GM12874 (cell line): Measurements from ENCODE around the gene MAP3K20.

Experiments
- TF ChIP-seq, protein P1 (sequence below): IDR thresholded peaks from 2 replicates; pipeline ENCODE4 v1.5.1; 2011; ENCODE audit warnings: low read depth, mild to moderate bottlenecking, control low read depth, low read length, moderate library complexity; ENCODE audit not compliant: insufficient read depth

The MAP3K20 gene

DNA sequence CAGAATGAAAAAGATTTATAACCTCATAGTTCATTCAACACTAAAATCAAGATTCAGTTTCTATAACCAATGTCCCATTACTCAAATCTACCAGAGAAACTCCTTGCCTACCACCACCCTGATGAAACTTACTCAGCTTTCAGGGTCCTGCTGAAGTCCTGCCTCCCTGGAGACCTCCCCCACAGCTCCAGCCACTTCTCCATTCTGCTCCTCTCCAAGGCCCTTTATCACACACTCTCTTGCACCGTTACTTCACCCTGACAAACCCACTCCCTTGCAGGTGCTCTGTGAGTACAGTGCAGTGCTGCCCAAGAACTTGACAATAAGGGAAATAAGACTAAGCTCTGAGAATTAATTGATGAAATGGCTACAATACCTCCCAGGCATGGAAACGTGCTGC lies 195.5 kb downstream of the MAP3K20 start:
- TF ChIP-seq, protein P1, sequence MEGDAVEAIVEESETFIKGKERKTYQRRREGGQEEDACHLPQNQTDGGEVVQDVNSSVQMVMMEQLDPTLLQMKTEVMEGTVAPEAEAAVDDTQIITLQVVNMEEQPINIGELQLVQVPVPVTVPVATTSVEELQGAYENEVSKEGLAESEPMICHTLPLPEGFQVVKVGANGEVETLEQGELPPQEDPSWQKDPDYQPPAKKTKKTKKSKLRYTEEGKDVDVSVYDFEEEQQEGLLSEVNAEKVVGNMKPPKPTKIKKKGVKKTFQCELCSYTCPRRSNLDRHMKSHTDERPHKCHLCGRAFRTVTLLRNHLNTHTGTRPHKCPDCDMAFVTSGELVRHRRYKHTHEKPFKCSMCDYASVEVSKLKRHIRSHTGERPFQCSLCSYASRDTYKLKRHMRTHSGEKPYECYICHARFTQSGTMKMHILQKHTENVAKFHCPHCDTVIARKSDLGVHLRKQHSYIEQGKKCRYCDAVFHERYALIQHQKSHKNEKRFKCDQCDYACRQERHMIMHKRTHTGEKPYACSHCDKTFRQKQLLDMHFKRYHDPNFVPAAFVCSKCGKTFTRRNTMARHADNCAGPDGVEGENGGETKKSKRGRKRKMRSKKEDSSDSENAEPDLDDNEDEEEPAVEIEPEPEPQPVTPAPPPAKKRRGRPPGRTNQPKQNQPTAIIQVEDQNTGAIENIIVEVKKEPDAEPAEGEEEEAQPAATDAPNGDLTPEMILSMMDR, result no peak

DNA sequence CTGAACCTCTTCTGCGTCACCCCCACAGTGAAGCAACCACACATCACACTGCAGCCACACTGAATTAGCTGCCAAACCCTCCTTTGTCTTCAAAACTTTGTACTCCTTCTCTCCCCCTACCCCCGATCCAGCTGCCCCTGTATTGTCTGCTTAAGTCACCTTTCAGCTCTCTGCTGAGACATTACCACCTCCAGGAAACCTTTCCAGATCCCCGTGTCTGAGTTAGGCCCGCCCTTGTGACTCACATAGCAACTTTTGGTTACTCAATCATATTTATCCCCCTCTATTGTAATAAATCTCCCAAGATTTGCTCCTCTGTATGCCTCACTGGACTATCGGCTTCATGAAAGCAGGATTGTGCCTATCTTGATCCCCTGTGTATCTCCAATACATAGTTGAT lies 196.2 kb downstream of the MAP3K20 start:
- TF ChIP-seq, protein P1, result no peak

DNA sequence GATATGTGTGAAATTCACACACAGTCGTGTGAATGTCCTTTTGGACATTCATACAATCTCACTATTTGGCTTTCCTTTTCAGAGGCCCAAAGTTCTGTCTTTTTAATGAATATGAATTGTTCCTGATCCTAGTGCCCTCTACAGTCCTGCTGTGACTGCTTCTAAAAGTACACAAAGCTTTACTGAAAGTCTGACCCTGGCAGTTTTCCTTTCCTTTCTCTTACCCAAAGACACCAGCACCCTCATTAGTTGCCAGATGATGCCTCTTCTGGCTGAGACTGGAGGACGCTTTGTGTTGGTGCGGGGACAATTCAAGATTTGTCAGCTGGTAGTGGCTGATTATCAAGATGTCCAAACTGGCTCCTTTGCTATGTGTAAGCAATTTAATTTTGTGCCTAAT lies 197.2 kb downstream of the MAP3K20 start:
- TF ChIP-seq, protein P1, result no peak

DNA sequence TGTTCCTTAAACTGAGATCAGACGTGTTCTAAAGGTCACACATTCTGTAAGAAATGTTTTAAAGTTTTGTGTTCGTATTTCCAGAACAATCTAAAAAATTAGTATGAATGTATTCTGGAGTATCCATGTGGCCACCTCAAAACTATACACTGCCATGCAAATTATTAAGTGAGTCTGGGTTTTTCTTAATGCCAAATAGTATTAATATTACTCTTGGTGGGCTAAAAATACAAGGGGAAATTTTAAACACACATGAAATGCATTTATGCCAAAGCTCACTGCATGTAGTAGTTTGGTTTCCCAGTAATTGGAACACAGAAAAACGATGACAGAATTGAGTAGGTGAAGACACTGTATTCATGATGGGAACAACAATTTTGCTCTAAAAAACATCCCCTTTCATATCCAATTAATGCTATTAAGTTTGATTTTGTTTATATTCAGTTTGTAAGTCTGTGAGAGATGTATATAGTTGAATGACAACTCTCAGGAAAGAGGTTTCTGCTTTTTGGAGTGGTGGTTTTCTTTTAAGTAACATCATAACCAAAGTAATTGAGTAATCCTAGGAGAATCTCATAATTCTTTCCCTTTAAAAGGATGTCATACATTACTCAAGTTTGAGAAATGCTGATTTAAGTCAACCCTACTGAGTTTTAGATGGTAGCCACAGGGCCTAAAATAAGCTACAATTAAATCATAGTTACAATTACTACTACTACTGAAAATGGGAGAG lies 203.3 kb downstream of the MAP3K20 start:
- TF ChIP-seq, protein P1, result no peak

DNA sequence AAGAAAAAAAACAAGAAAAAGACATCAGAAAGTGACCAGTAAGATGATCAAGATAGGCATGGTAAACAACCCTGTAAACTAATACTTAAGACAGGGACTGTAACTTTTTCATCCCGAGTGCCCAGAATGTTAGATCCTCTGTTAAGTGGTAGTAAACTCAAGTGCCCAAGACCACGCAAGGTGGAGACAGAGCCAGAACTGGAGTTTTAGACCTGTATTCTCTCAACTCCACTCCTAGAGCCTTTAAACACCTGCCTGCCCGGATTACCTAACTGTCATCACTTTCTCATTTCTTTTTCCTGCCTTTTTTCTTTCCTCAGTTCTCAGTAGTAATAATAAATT lies 203.9 kb downstream of the MAP3K20 start:
- TF ChIP-seq, protein P1, result no peak

DNA sequence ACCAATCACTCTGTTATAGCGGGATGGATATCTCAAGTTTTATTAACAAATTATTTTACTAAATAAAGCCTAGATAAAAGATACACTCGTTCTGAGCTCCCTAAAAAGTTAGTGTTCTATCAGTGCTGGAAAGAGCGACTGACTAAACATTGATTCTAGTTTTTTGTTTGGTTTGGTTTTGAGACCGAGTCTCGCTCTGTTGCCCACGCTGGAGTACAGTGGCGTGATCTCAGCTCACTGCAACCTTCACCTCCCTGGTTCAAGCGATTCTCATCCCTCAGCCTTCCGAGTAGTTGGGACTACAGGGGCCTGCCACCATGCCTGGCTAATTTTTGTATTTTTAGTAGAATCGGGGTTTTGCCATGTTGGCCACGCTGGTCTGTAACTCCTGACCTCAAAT lies 205.2 kb downstream of the MAP3K20 start:
- TF ChIP-seq, protein P1, result no peak

DNA sequence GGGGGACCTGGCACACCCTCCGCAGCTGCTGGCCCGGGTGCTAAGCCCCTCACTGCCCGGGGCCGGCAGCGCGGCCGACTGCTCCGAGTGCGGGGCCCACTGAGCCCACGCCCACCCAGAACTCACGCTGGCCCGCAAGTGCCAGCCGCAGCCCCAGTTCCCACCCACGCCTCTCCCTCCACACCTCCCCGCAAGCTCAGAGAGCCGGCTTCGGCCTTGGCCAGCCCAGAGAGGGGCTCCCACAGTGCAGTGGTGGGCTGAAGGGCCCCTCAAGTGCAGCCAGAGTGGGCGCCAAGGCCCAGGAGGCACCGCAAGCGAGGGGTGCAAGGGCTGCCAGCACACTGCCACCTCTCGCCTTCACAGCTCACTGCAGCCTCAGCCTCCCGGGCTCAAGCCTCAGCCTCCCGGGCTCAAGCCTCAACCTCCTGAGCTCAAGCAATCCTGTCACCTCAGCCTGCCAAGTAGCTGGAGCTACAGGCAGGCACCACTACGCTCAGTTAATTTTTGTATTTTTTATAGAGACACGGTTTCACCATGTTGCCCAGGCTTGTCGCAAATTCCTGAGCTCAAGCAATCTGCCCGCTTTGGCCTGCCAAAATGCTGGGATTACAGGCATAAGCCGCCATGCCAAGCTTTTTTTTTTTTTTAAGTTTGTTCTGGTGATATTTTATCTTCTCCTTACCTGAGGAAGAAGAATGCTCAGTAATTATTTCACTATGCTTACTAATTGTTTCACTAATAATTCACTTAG lies 207.3 kb downstream of the MAP3K20 start:
- TF ChIP-seq, protein P1, result no peak
